ENCODE data around the gene TPI1. TPM values are rescaled to one million over a fixed set of nuclear protein-coding genes. Genes with fewer than 3 reads are reported as not detected.

TPI1 gene
- total and polyA plus RNA-seq, 2 of the 8 experiments (the other 6 are each of a cell fraction or from before 2014, with no cell fraction given): 910 to 3,018 TPM

DNA sequence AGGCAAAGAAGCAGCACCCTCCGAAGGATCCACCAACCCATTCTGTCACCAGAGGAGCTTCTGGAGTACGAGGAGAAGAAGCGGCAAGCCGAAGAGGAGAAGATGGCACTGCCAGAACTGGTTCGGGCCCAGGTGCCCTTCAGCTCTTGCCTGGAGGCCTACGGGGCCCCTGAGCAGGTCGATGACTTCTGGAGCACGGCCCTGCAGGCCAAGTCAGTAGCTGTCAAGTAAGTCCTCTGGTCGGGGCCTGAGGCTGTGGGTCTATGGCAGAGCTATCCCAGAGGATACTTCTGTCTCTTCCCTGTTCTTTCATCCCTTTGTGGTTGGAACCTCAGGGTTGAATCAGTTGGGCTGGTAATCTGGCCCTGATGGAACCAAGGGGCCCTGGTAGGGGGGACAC, 5.9 kb upstream of the TPI1 start:
- CTCF ChIA-PET (ENCODE audit: partially characterized antibody): interaction anchor here (0.5 to 4.5 kb wide), 8 partner anchors 10 to 108 kb away, joined by 3 to 27 read pairs (median 4); partner anchors contain the start of genes GNB3, MLF2 and SPSB2
- POLR2A ChIA-PET (ENCODE audit: partially characterized antibody): interaction anchor here (0.7 to 18.9 kb wide), 4 partner anchors 7 to 82 kb away, joined by 3 to 588 read pairs (median 14); partner anchors contain the start of genes C12orf57, CDCA3, GNB3 and RNU7-1
- no peaks in the 10 kb centered on the region for H3K27me3 ChIP-seq (replicated peaks in 1 of 4; ENCODE audit: control insufficient read depth in 3 of 4, extremely low read depth in 1 of 4, insufficient read depth in 3 of 4, low read length in 3 of 4)
- no peak for TF ChIP-seq CHD1 (IDR thresholded peaks at IDR 0.05; ENCODE audit: low read depth, low read length)
- no peak for TF ChIP-seq GABPA (IDR thresholded peaks at IDR 0.05; ENCODE audit: borderline replicate concordance, insufficient read depth, low read length)
- no peak for TF ChIP-seq TAF1 (IDR thresholded peaks at IDR 0.05; ENCODE audit: low read depth, low read length)
- TF ChIP-seq SP4 (IDR thresholded peaks at IDR 0.05; ENCODE audit: low read length): no peak
- no peak for TF ChIP-seq EZH2 (IDR thresholded peaks at IDR 0.05; ENCODE audit: low read depth, low read length, severe bottlenecking)
- TF ChIP-seq E2F6 (IDR thresholded peaks at IDR 0.05): no peak
- no peak for TF ChIP-seq BCL11A (IDR thresholded peaks at IDR 0.05; ENCODE audit: low read depth in 2 of 2, low read length in 2 of 2)
- no peak for TF ChIP-seq BACH1 (IDR thresholded peaks at IDR 0.05; ENCODE audit: low read length)
- no peak for TF ChIP-seq SP1 (IDR thresholded peaks at IDR 0.05; ENCODE audit: low read depth, low read length)
- TF ChIP-seq CHD2 (IDR thresholded peaks at IDR 0.05; ENCODE audit: low read length): no peak
- TF ChIP-seq GTF2F1 (IDR thresholded peaks at IDR 0.05; ENCODE audit: borderline replicate concordance, low read depth, low read length): no peak
- TF ChIP-seq RXRA (IDR thresholded peaks at IDR 0.05; ENCODE audit: insufficient read depth, low read depth, low read length): no peak

More for the DNA sequence above, 5.9 kb upstream of the TPI1 start:
- Histone ChIP-seq H3K18ac (ENCODE audit: extremely low read depth, low read length) (no peak overlapping the region), H3K79me1 (ENCODE audit: low read depth, low read length) (no peaks in the 10 kb centered on the region; the same call in 1 of the 2 replicates), H3K4me3 (ENCODE audit: extremely low read depth in 1 of 4, insufficient read depth in 2 of 4, low read depth in 3 of 4, low read length in 4 of 4) (no peak overlapping the region), H2AK5ac (ENCODE audit: low read depth, low read length) (no peak overlapping the region), H2AFZ (ENCODE audit: low read length) (no peak overlapping the region), H3K4me2 (ENCODE audit: insufficient read depth in 1 of 2, low read depth in 2 of 2, low read length in 2 of 2) (no peak overlapping the region), H4K8ac (ENCODE audit: extremely low read depth, insufficient read depth, low read length) (no peak overlapping the region), H2BK5ac (ENCODE audit: low read depth, low read length) (no peak overlapping the region), H3K4me1 (replicated peaks in 1 of 4; ENCODE audit: control insufficient read depth in 3 of 4, insufficient read depth in 4 of 4, low read length in 3 of 4) (peaks cover 2 to 10% (median 6%) of the 10 kb centered on the region in 4 experiments; a peak in 6 of 7 replicates), H3K23me2 (ENCODE audit: low read depth, low read length) (no peaks in the 10 kb centered on the region), H4K20me1 (replicated peaks in 1 of 2; ENCODE audit: control insufficient read depth in 1 of 2, insufficient read depth in 2 of 2, low read length in 2 of 2) (peaks cover 0 to 2% of the 10 kb centered on the region in 2 experiments), H3K9ac (replicated peaks in 1 of 4; ENCODE audit: extremely low read depth in 1 of 4, low read depth in 3 of 4, low read length in 3 of 4) (no peak overlapping the region), H2BK20ac (ENCODE audit: low read length) (no peak overlapping the region), H3K23ac (ENCODE audit: insufficient read length) (no peak overlapping the region), H2BK12ac (ENCODE audit: low read depth, low read length) (no peak overlapping the region), H3K27ac (ENCODE audit: low read depth, low read length) (no peak overlapping the region), H3K14ac (ENCODE audit: insufficient read length) (no peak overlapping the region), H2BK15ac (ENCODE audit: low read length) (no peak overlapping the region), H3K36me3 (ENCODE audit: control insufficient read depth in 2 of 4, insufficient read depth in 4 of 4, low read length in 3 of 4) (peaks cover 28 to 74% (median 66%) of the 10 kb centered on the region in 4 experiments), H3K79me2 (ENCODE audit: control insufficient read depth in 1 of 2, insufficient read depth in 2 of 2, low read length in 2 of 2) (no peaks in the 10 kb centered on the region), H4K5ac (ENCODE audit: insufficient read length, low read depth, low read length) (no peak overlapping the region), H2BK120ac (replicated peaks; ENCODE audit: low read depth, low read length) (no peak overlapping the region), H3K9me3 (ENCODE audit: insufficient read depth in 2 of 2, low read depth in 1 of 2, low read length in 1 of 2) (no peaks in the 10 kb centered on the region), H3K56ac (replicated peaks; ENCODE audit: insufficient read length, low read depth, low read length) (no peak overlapping the region), H3K4ac (replicated peaks; ENCODE audit: insufficient read length, low read depth, low read length) (no peak overlapping the region), H4K91ac (replicated peaks; ENCODE audit: insufficient read length, low read length) (no peak overlapping the region)
- FAIRE-seq (no peak), DNase-seq (ENCODE audit: low read depth in 1 of 2, low spot score in 2 of 2) (no peak)
- 87% methylated on average over 9 of the region's 9 CpGs; no CpG with 5 or more reads in 1 of the 2 experiments for WGBS, 2 experiments (ENCODE audit: extremely low coverage in 1 of 2, insufficient coverage in 1 of 2, insufficient read length in 1 of 2, insufficient replicate concordance in 2 of 2, low coverage in 1 of 2, low lambda C conversion rate in 2 of 2, missing lambda C conversion rate in 1 of 2)

Measured in H1 (cell line).